Measurements from ENCODE around the gene ZNF804B.

DNA sequence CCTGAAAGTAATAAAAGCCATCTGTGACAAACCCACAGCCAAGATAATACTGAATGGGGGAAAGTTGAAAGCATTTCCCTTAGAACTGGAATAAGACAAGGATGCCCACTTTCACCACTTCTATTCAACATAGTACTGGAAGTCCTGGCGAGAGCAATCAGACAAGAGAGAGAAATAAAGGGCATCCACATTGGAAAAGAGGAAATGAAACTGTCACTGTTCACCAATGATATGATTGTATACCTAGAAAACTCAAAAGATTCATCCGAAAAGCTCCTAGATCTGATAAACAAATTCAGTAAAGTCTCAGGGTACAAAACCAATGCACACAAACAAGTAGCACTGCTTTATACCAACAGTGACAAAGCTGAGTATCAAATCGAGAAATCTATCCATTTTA is 617.7 kb downstream of the ZNF804B start:
- TF ChIP-seq ZFP30 (CRISPR knock-in tag; IDR thresholded peaks at IDR 0.05) (no peak), RARB (CRISPR knock-in tag; IDR thresholded peaks at IDR 0.05) (no peak), BACH2 (CRISPR knock-in tag; IDR thresholded peaks at IDR 0.05; ENCODE audit: borderline replicate concordance) (no peak), OSR1 (CRISPR knock-in tag; IDR thresholded peaks at IDR 0.05) (no peak), ARNTL (CRISPR knock-in tag; IDR thresholded peaks at IDR 0.05; ENCODE audit: borderline replicate concordance, low read depth) (no peak), GLIS3 (CRISPR knock-in tag; IDR thresholded peaks at IDR 0.05) (no peak), ZNF565 (CRISPR knock-in tag; conservative IDR thresholded peaks at IDR 0.05; ENCODE audit: low read depth) (no peak), CSDC2 (CRISPR knock-in tag; IDR thresholded peaks at IDR 0.05) (no peak), ISL1 (CRISPR knock-in tag; IDR thresholded peaks at IDR 0.05) (no peak), ZC3H10 (CRISPR knock-in tag; IDR thresholded peaks at IDR 0.05) (no peak), TCF4 (CRISPR knock-in tag; IDR thresholded peaks at IDR 0.05; ENCODE audit: borderline replicate concordance) (no peak)
- TF ChIP-seq, protein P1, sequence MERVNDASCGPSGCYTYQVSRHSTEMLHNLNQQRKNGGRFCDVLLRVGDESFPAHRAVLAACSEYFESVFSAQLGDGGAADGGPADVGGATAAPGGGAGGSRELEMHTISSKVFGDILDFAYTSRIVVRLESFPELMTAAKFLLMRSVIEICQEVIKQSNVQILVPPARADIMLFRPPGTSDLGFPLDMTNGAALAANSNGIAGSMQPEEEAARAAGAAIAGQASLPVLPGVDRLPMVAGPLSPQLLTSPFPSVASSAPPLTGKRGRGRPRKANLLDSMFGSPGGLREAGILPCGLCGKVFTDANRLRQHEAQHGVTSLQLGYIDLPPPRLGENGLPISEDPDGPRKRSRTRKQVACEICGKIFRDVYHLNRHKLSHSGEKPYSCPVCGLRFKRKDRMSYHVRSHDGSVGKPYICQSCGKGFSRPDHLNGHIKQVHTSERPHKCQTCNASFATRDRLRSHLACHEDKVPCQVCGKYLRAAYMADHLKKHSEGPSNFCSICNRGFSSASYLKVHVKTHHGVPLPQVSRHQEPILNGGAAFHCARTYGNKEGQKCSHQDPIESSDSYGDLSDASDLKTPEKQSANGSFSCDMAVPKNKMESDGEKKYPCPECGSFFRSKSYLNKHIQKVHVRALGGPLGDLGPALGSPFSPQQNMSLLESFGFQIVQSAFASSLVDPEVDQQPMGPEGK (CRISPR knock-in tag; IDR thresholded peaks at IDR 0.05; ENCODE audit: borderline replicate concordance): no peak
- TF ChIP-seq, protein P2, sequence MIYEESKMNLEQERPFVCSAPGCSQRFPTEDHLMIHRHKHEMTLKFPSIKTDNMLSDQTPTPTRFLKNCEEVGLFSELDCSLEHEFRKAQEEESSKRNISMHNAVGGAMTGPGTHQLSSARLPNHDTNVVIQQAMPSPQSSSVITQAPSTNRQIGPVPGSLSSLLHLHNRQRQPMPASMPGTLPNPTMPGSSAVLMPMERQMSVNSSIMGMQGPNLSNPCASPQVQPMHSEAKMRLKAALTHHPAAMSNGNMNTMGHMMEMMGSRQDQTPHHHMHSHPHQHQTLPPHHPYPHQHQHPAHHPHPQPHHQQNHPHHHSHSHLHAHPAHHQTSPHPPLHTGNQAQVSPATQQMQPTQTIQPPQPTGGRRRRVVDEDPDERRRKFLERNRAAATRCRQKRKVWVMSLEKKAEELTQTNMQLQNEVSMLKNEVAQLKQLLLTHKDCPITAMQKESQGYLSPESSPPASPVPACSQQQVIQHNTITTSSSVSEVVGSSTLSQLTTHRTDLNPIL (CRISPR knock-in tag; IDR thresholded peaks at IDR 0.05; ENCODE audit: low read depth): no peak
- TF ChIP-seq, protein P3, sequence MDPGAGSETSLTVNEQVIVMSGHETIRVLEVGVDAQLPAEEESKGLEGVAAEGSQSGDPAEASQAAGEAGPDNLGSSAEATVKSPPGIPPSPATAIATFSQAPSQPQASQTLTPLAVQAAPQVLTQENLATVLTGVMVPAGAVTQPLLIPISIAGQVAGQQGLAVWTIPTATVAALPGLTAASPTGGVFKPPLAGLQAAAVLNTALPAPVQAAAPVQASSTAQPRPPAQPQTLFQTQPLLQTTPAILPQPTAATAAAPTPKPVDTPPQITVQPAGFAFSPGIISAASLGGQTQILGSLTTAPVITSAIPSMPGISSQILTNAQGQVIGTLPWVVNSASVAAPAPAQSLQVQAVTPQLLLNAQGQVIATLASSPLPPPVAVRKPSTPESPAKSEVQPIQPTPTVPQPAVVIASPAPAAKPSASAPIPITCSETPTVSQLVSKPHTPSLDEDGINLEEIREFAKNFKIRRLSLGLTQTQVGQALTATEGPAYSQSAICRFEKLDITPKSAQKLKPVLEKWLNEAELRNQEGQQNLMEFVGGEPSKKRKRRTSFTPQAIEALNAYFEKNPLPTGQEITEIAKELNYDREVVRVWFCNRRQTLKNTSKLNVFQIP (CRISPR knock-in tag; IDR thresholded peaks at IDR 0.05; ENCODE audit: borderline replicate concordance, low read depth): no peak

All from SK-N-SH treated with all-trans-retinoic acid at 6 μM for 48 hours (cell line).